ENCODE results near the gene DOHH. TPM values are rescaled to one million over a fixed set of nuclear protein-coding genes. Genes with fewer than 3 reads are reported as not detected.

Gene DOHH
- total RNA-seq, 1 donor from 2014 or later: 28.1 TPM

DNA sequence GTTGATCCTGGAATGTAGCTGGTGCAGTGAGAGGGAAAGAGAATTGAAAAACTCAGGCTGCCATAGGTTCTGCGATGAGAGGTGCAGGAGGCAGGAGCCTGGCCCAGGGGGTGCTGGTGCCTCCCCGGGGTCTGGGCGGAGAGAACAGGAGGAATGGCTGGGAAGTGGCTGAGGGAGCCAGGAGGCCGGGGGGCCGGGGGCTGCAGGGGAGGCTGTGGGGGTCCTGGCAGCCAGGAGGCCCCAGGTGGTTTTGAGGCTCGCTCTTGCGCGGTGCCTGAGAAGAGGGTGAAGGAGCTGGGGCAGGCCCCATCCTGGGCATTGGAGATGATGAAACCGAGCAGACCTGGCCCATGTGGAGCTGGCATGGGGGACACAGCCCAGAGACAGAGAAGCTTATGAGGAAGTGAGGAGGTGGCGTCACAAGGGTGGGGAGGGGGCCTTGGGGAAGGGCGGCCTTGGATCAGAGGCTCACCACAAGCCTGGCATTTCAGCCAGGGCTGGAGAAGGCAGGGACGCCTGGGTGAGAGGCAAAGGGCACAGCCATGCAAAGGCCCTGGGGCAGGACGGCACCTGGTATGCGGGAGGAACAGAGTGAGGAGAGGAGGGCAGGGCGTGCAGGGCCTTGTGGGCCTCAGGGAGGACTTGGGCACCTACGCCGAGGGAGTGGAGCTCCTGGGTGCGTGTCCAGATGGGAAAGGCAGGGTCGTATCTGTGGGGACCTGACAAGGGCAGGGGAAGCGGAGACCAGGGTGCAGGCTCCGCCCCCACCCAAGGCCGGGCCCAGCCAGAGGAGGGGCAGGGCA lies 37.2 kb upstream of the DOHH start:
- no peak overlapping the region for H3K4me3 ChIP-seq (ENCODE audit: low read depth, low read length)
- DNase-seq (ENCODE audit: low read depth): no peak
- TF ChIP-seq, protein P1, sequence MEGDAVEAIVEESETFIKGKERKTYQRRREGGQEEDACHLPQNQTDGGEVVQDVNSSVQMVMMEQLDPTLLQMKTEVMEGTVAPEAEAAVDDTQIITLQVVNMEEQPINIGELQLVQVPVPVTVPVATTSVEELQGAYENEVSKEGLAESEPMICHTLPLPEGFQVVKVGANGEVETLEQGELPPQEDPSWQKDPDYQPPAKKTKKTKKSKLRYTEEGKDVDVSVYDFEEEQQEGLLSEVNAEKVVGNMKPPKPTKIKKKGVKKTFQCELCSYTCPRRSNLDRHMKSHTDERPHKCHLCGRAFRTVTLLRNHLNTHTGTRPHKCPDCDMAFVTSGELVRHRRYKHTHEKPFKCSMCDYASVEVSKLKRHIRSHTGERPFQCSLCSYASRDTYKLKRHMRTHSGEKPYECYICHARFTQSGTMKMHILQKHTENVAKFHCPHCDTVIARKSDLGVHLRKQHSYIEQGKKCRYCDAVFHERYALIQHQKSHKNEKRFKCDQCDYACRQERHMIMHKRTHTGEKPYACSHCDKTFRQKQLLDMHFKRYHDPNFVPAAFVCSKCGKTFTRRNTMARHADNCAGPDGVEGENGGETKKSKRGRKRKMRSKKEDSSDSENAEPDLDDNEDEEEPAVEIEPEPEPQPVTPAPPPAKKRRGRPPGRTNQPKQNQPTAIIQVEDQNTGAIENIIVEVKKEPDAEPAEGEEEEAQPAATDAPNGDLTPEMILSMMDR (conservative IDR thresholded peaks at IDR 0.05; ENCODE audit: low read depth, low read length): no peak

DNA sequence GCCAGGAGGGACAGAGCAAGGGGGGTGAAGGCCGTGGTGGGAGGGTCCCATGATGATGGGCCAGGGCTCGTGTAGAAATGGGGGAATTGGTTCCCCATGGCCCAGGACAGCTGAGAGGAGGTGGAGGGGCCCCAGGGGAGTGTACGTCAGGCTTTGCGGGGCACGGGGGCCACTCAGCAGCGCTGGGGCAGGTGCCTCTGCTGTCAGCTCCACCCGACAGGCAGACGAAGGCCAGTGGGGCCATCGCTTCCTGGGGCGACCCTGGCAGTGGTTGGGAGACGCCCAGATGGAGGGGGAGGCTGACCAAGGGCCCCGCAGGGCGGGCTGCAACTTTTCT lies 36.6 kb upstream of the DOHH start:
- no peak overlapping the region for H3K4me3 ChIP-seq (ENCODE audit: low read depth, low read length)
- DNase-seq (ENCODE audit: low read depth): no peak
- TF ChIP-seq, protein P1 (conservative IDR thresholded peaks at IDR 0.05; ENCODE audit: low read depth, low read length): no peak

DNA sequence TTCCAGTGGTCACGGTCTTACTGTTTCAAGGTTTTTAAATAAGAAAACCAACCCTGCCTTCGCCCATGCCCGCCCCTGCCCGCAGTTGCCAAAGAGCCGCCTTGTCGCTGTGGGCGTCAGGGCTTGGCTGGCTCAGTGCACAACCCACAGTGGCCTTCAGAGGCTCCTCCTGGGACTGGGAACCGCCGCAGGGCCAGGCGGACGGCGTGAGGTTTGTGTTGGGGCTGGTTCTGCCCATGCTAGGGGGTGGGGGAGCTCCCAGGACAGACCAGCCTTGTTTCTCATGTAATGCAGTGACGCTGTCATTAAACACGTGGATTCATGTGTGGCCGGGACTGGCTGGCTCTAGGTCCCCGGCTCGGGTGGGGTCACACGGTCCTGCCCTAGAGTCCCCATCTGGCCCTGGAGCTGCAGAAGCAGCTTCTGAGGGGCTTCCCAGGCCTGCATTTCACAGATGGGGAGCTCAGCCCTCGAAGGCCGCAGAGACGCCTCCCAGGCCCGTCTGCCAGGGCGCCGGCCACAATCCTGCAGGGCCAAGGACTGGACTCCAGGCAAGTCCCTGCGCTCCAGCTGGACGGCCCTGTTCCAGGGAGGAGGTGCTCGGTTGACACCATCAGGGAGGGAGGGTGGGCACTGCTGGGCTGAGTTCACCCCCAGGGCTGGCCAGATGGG lies 36.1 kb upstream of the DOHH start:
- DNase-seq (ENCODE audit: low read depth): no peak
- H3K4me3 ChIP-seq (ENCODE audit: low read depth, low read length): no peak overlapping the region
- TF ChIP-seq, protein P1 (conservative IDR thresholded peaks at IDR 0.05; ENCODE audit: low read depth, low read length): no peak

DNA sequence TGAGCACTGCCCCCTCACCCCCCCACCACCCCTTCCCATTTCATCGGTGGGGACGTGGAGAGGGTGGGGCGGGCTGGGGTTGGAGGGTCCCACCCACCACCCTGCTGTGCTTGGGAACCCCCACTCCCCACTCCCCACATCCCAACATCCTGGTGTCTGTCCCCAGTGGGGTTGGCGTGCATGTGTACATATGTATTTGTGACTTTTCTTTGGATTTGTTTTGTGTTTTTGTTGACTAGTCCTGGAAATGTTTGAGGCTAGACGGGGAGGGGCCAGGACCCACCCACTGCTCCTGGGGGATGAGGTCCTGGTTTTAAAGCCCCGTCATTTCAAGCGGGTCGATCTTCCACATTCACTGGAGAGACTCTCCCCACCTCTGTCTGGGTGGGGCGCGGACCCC lies 35.5 kb upstream of the DOHH start:
- DNase-seq (ENCODE audit: low read depth): no peak
- no peak overlapping the region for H3K4me3 ChIP-seq (ENCODE audit: low read depth, low read length)
- TF ChIP-seq, protein P1 (conservative IDR thresholded peaks at IDR 0.05; ENCODE audit: low read depth, low read length): no peak

DNA sequence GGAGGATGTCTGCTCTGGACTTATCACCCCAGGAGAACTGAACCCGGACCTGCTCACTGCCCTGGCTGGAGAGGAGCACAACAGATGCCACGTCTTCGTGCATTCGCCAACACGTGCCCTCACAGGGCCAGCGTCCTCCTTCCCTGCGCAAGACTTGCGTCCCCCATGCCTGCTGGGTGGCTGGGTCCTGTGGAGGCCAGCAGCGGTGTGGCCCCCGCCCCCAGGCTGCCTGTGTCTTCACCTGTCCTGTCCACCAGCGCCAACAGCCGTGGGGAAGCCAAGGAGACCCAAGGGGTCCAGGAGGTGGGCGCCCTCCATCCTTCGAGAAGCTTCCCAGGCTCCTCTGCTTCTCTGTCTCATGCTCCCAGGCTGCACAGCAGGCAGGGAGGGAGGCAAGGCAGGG lies 35.1 kb upstream of the DOHH start:
- H3K4me3 ChIP-seq (ENCODE audit: low read depth, low read length): no peak overlapping the region
- TF ChIP-seq, protein P1 (conservative IDR thresholded peaks at IDR 0.05; ENCODE audit: low read depth, low read length): no peak
- no peak for DNase-seq (ENCODE audit: low read depth)

DNA sequence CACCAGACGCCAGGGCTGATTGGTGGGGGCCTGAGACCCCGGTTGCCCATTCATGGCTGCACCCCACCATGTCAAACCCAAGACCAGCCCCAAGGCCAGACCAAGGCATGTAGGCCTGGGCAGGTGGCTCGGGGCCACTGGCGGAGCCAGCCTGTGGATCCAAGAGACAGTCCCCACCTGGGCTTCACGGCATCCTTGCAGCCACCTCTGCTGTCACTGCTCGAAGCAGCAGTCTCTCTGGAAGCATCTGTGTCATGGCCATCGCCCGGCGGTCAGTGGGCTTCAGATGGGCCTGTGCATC lies 34.7 kb upstream of the DOHH start:
- no peak overlapping the region for H3K4me3 ChIP-seq (ENCODE audit: low read depth, low read length)
- DNase-seq (ENCODE audit: low read depth): no peak
- TF ChIP-seq, protein P1 (conservative IDR thresholded peaks at IDR 0.05; ENCODE audit: low read depth, low read length): no peak
